Peyer's patch (tissue), 4 donors: ENCODE data around the gene C3orf70.

Experiments
- POLR2A ChIP-seq, 2 donors: fragments of 450-650 bp; IDR thresholded peaks; one replicate each; pipeline ENCODE4 v1.5.1; 2017; ENCODE audit warnings: antibody characterized with exemption in 2 of 2, mild to moderate bottlenecking in 2 of 2, moderate library complexity in 2 of 2
- TF ChIP-seq, protein P1 (sequence below), 6 experiments: fragments of 450-650 bp in 4 of 6; fragments of 200-600 bp in 2 of 6; sonication (generic) in 1 of 6; IDR thresholded peaks; one replicate each; pipeline ENCODE4 v1.5.1; 2017 to 2019; ENCODE audit warnings: antibody characterized with exemption in 6 of 6, mild to moderate bottlenecking in 3 of 6, moderate library complexity in 1 of 6

DNA sequence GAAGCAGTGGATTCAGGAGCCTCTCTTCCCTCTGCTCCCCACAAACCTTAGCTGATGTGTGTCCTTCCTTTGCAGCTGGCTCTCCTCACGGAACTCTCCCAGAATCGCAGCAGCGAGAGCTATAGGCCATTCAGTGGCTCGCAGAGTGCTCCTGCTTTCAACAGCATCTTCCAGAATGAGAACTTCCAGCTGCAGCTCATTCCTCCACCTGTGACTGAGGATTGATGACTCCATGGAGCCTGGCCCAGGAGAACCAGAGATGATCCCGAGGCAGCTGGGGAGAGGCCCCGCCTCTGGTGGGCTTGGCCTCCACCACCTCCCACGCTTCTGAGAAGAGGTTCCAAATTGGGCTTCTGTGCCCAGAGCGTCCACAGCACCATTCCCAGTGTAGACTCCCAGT lies 101.1 kb downstream of the C3orf70 start:
- TF ChIP-seq, protein P1, sequence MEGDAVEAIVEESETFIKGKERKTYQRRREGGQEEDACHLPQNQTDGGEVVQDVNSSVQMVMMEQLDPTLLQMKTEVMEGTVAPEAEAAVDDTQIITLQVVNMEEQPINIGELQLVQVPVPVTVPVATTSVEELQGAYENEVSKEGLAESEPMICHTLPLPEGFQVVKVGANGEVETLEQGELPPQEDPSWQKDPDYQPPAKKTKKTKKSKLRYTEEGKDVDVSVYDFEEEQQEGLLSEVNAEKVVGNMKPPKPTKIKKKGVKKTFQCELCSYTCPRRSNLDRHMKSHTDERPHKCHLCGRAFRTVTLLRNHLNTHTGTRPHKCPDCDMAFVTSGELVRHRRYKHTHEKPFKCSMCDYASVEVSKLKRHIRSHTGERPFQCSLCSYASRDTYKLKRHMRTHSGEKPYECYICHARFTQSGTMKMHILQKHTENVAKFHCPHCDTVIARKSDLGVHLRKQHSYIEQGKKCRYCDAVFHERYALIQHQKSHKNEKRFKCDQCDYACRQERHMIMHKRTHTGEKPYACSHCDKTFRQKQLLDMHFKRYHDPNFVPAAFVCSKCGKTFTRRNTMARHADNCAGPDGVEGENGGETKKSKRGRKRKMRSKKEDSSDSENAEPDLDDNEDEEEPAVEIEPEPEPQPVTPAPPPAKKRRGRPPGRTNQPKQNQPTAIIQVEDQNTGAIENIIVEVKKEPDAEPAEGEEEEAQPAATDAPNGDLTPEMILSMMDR (IDR thresholded peaks at IDR 0.05): no peak
- TF ChIP-seq POLR2A (IDR thresholded peaks at IDR 0.05): no peak
